G401 (cell line): ENCODE results near the gene KIRREL3. TPM values are rescaled to one million over a fixed set of nuclear protein-coding genes. Genes with fewer than 3 reads are reported as not detected.

Source experiments
- DNase-seq: peaks from one replicate; pipeline ENCODE4 v3.0.0-alpha.2; 2015; ENCODE audit warnings: low spot score
- in situ Hi-C: cut with HindIII; loops from 2 replicates; pipeline ENCODE4 v1.10.0; 2016; ENCODE audit warnings: low sequenced_read_pairs, mixed read lengths
- total RNA-seq: library from RNA; depleted of rRNA; stranded (reverse); fragments of >200 nt; shearing (Covaris generic); gene quantifications from 2 replicates; pipeline ENCODE4 v1.2.3, GENCODE V29; 2014

KIRREL3 gene
- total RNA-seq, 1 experiment from 2014 or later, result not detected

DNA sequence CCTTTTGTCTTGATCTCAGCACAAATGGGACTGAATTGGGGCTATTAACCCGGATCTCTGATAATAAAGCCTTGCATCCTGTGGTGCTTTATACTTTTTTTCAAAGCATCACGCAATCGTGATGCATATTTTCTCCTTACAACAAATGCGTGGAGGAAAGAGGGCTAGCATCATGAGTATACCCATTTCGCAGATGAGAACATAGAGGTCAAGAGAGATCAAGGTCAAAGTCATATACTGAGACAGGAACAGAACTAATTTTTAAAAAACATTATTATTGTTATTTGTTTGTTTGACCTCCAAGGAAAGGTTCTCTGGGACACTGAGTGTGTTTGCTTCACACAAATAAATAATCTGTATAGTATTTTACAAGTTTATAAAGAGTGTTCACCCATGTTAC, 453.9 kb downstream of the KIRREL3 start:
- no peak for DNase-seq

DNA sequence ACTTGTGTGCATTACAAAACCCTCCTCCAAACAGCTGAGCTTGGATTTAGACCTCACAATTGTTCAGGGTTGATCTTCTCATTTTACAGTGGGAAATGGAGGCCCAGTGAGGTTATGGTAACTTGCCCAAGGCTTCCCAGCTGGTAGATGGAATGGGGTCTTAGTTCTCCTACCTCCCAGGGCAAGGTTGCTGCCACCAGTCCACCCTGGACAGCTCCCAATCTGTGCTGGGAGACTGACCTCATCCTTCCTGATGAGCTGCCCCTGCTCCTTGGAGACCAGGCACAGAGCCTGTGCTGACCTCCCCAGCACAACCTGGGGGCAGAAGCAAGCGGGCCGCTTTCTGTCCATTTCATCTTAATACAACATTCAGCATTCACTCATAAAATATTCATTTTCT, 454.4 kb downstream of the KIRREL3 start:
- no peak for DNase-seq
- in situ Hi-C loops, result no loop called here

More for the DNA sequence above, 453.9 kb downstream of the KIRREL3 start:
- in situ Hi-C loops, result no loop called here

GRCh38 chr11:126545057-126545555, 455.5 kb downstream of the KIRREL3 start:
- DNase-seq, result no peak
- in situ Hi-C loops, result no loop called here

DNA sequence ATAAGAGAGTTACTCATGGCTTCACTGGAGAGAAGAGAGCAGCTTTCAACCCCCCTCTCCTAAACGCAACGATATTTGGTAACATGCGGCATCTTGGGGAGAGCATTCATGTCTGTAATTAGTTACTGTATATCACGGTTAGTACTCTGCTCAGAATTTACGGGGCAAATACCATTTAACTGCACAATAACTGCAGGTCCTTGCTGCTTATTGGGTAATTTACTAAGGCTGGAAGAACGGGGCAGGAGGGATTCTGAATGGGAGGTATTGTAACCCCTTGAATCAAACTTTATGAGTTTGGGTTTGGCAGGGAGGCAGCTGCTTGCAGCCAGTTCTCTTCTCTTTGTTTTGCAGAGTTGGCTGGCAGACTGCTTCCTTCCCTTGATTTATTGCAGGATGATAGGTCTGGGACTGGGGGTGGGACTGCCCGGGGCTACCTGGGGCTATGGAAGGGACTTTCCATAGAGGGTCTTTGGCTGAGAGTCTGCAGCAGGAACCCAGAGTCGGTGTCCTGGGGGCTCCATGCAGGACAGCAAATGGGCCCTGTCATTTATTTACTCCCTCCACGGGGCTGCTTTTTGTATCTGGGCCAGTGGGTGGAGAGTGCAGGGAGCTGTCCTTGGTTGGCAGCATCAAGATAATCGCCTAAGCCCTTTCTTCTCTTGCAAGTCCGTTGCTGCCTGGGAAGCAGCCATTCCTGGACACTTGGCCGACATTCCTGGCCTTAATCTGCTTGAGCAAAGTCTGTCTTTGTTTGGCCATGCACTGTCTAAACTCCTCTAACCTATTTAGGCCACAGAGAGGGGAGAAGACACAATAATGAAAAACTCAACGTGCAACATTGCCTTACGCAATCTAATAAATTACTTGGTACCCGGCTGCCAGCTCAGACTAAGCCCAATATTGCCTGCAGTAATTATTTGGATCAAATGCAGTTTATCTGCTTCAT, 456.2 kb downstream of the KIRREL3 start:
- in situ Hi-C loops, result no loop called here
- DNase-seq, result peak; percentile 84

DNA sequence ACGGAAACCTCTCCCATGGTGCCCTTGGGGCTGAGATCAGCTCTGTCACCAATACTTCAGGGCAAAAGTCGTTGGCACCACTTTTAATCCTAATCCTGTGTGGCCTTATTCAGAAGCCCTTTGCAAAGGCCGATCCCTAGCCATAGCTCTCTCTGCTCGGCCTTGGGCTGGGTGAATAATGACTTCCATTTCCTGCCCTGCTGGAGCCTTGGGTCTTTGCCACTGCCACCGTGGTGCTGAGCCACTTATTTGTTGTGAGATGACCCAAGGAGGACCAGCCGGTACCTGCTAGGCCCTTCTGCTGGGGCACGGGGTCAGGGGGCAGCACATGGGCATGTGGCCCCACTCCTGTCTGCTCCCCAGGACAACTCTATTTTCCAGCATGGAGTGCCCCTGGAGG, 456.9 kb downstream of the KIRREL3 start:
- in situ Hi-C loops, result no loop called here
- peak; percentile 72 for DNase-seq

GRCh38 chr11:126542334-126543015, 458.1 kb downstream of the KIRREL3 start:
- DNase-seq, result no peak
- in situ Hi-C loops, result no loop called here

- no peak for DNase-seq
- in situ Hi-C loops, result no loop called here
These were observed 462.5 kb downstream of the KIRREL3 start for GRCh38 chr11:126538071-126538470.

DNA sequence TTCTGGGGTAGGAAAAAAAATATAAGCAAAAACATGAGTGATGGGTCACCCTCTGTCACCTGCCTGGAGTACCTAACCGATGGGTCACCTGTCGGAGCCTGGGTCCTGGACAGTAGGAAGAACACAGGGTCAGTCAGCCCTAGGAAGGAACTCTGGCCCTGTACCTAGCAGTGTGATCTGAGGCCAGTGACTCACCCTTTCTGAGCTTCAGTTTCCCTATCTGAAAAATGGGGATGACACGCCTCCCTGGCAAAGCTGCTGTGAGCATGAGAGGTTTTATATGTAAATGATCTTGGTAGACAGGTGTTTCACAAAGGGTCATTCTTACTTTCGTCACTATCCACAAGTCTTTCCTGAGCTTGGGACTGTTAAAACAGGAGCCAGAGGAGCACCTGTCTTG, 463.1 kb downstream of the KIRREL3 start:
- DNase-seq, result no peak
- in situ Hi-C loops, result no loop called here

DNA sequence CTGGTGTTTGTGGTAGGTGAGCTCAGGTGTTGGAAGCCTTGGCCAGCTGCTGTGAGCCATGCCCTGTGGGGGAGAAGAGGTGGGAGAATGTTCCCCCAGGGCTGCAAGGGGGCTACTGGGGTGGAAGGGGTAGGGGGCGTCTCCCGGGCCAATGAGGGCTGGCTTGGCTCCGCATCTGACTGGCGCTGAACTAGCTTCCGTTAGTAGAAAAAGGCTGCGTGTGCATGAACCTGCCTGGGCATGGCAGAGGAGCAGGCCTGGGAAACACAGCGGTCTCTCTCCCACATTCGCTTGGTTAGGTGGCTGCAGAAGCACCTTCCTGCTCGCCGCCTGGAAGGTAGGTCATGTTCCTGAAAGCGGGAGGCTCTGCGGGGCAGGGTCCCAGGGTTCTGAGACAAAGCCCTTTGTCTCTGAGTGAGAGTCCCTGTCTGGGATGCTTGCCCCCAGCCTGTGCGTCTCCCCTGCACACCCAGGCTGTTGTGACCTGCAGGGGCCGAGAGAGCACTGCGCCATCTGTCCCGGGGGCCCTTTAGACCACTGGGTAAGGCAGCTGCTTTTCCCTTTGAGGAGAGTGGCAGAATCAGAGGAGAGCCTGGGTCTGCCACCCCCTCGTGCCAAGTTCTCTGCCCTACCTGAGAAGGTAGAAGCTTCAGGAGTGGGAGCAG, 466.3 kb downstream of the KIRREL3 start:
- no peak for DNase-seq
- in situ Hi-C loops, result no loop called here

DNA sequence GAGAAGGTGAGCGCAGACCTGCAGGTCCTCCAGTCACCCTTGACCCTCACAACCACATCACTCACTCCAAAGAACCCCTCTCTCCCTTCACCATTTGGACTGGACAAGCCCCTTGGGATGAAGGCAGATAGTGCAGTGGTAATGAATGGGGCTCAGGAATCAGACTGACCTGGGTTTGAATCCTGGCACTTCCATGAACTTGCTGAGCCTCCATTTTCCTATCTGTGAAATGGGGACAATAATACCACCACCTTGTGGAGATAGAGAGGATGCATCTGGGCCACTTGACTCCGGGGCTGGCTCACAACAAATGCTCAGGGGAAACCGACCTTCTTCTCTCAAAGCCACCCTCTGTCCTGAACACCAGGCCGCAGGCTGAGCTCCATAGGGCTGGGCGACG, 467.0 kb downstream of the KIRREL3 start:
- in situ Hi-C loops, result no loop called here
- DNase-seq, result no peak

GRCh38 chr11:126530416-126530815, 470.2 kb downstream of the KIRREL3 start:
- DNase-seq, result no peak
- in situ Hi-C loops, result no loop called here

- in situ Hi-C loops, result no loop called here
- no peak for DNase-seq
These were observed 471.5 kb downstream of the KIRREL3 start for GRCh38 chr11:126529037-126529436.

- in situ Hi-C loops, result no loop called here
These were observed 472.5 kb downstream of the KIRREL3 start for GRCh38 chr11:126528075-126528474.

GRCh38 chr11:126527651-126528050, 472.9 kb downstream of the KIRREL3 start:
- in situ Hi-C loops, result no loop called here
- DNase-seq, result no peak

More at GRCh38 chr11:126528075-126528474, 472.5 kb downstream of the KIRREL3 start:
- no peak for DNase-seq

GRCh38 chr11:126526471-126526870, 474.1 kb downstream of the KIRREL3 start:
- in situ Hi-C loops, result no loop called here
- DNase-seq, result no peak

- no peak for DNase-seq
- in situ Hi-C loops, result no loop called here
These were observed 474.9 kb downstream of the KIRREL3 start for GRCh38 chr11:126525702-126526101.

- no peak for DNase-seq
- in situ Hi-C loops, result no loop called here
These were observed 475.4 kb downstream of the KIRREL3 start for GRCh38 chr11:126525216-126525615.

- no peak for DNase-seq
- in situ Hi-C loops, result no loop called here
These were observed 476.9 kb downstream of the KIRREL3 start for GRCh38 chr11:126523441-126524205.

GRCh38 chr11:126522606-126523005, 478.0 kb downstream of the KIRREL3 start:
- in situ Hi-C loops, result no loop called here
- DNase-seq, result no peak
